ENCODE measurements around the gene FOXO6.

DNA sequence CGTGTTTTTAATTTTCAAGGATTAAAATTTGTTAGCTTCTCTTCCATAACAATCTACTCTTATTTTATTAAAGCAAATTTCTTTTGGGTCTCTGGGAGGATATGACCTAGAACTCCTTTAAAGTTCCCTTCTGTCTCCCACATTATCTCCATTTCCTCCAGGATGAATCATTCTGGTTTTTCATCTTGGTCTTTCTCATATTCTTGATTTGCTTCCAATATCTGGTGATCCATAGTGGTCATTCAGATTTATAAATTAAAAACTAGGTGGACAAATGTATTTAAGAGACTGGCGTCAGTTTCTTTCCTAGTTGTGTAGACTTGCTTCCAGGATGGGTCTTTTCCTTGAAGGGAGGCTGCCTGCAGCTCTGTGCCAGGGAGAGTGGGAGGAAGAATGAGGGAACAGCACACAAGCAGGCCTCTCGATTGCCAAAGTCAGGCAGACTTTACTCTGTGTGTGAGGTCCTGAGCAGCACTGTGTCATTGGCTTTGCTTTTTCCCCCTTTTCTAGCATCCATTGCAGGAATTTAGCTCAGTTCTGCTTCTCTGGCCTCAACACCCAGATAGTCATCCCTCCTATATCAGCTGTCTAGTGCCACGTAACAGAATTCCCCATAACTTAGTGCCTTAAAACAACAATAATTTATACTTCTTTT is 48.1 kb upstream of the FOXO6 start:
- no peak for TF ChIP-seq EZH2 (IDR thresholded peaks at IDR 0.05; ENCODE audit: insufficient read depth, poor library complexity, severe bottlenecking)
- TF ChIP-seq EZH2phosphoT487 (IDR thresholded peaks at IDR 0.05; ENCODE audit: insufficient read depth, low read depth) = no peak
